ENCODE results near the gene ARHGAP22.

DNA sequence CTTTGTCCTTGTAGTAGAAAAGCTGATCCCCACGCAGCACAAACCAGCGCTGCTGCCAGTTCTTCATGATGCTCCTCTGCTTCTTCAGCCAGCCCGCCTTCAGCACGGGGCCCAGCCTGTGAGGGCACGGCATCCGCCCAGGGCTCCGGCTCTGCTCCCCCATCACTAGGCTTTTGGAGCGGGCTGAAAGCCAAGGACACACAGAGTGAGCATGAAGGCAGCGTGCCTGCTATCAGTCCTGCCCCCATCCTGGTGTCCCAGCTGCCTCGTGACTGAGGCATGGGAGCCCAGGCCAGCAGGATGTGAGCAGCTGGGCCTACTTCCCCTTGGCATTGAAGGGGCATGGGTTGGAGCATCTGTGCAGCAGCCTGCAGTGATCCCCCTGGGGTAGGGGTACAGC, 21.9 kb downstream of the ARHGAP22 start:
- TF ChIP-seq, protein P1, sequence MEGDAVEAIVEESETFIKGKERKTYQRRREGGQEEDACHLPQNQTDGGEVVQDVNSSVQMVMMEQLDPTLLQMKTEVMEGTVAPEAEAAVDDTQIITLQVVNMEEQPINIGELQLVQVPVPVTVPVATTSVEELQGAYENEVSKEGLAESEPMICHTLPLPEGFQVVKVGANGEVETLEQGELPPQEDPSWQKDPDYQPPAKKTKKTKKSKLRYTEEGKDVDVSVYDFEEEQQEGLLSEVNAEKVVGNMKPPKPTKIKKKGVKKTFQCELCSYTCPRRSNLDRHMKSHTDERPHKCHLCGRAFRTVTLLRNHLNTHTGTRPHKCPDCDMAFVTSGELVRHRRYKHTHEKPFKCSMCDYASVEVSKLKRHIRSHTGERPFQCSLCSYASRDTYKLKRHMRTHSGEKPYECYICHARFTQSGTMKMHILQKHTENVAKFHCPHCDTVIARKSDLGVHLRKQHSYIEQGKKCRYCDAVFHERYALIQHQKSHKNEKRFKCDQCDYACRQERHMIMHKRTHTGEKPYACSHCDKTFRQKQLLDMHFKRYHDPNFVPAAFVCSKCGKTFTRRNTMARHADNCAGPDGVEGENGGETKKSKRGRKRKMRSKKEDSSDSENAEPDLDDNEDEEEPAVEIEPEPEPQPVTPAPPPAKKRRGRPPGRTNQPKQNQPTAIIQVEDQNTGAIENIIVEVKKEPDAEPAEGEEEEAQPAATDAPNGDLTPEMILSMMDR (IDR thresholded peaks at IDR 0.05; ENCODE audit: insufficient read depth, low read depth, low read length): no peak
- no peak for TF ChIP-seq EZH2 (IDR thresholded peaks at IDR 0.05; ENCODE audit: insufficient read depth, low read length)

All from astrocyte (in vitro differentiated cells and primary cell).